Stimulated activated CD4-positive, alpha-beta T cell treated with anti-CD3 and anti-CD28 coated beads, Interleukin-15, amount 100 ng/mL, for 48 hours (primary cell): ENCODE results near the gene KCNH4.
A peak's percentile ranks its signal among the peaks of the same experiment; 100 is the strongest.
"Not testable (repeated sequence)": the region's sequence is repeated elsewhere in the genome, so short reads cannot be mapped to it uniquely, and the experiment has no call there.

Experiments
- DNase-seq, 2 donors: peaks; one replicate each; pipeline ENCODE4 v3.0.0-alpha.2; 2020; ENCODE audit warnings: low read depth in 2 of 2

KCNH4 gene

DNA sequence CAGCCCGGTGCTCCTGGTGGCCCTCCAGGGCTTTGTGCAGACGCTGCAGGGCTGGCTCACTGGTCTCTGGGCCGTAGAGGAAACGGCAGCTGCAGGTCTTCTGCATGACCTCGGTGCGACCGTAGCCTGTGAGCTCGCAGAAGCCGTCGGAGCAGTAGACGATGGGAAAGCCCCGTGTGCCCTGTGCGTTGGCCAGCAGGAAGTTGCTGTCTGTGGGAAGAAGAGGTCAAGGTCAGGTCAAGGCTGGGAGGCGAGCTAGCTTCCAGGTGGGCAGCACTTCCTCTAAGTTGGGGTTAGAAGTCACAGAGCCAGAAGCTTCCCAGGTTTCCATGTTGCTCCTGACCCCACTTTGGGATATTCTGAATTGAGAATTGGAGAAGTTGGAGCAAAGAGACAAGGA is 2.1 kb downstream of the KCNH4 start:
- no peak for DNase-seq

DNA sequence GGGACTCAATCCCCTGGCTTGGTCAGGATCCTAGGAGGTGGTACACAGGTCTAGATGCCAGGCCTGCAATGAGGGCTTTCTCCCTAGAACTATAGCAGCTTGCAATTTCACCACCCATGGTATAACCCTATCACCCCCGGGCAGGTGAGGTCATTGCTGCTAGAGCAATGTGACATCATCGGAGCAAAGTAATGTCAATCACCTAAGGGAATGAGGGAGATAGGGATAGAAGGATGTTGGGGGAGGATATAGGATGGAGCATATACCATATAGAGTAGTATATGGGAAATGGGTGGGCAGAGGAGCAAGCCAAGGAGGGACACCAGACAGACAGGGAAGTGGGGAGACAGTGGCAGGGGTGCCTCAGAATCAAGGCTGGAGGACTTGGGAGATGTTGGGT is 3.3 kb downstream of the KCNH4 start:
- no peak for DNase-seq

GRCh38 chr17:42174126-42174783 is 6.7 kb downstream of the KCNH4 start:
- DNase-seq: no peak

GRCh38 chr17:42171831-42172230 is 9.1 kb downstream of the KCNH4 start:
- no peak for DNase-seq

DNA sequence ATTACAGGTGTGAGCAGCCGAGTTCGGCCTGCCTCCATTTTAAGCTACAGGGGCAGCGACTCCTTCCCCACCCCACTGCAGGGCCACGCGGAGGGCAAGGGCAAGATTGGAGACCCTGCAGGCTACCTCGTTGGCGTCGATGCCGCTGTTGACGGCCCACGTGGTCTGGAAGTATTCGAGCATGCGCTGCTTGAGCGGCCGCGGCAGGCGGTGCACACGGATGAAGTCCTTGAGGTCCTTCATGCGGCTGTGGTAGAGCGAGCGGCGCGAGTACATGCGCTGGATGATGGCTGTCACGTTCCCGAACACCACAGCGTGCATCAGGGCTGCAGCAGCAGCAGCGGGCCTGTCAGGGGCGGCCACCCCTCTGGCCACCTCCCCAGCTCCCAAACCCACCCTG is 11.6 kb downstream of the KCNH4 start:
- no peak for DNase-seq

- DNase-seq: no peak
Measured at GRCh38 chr17:42167807-42168206, 13.1 kb downstream of the KCNH4 start.

- DNase-seq: no peak
Measured at GRCh38 chr17:42166196-42166763, 14.7 kb downstream of the KCNH4 start.

- no peak for DNase-seq
Measured at GRCh38 chr17:42165751-42166150, 15.2 kb downstream of the KCNH4 start.

GRCh38 chr17:42163696-42164407 is 17.1 kb downstream of the KCNH4 start:
- DNase-seq: no peak

GRCh38 chr17:42163113-42163512 is 17.8 kb downstream of the KCNH4 start:
- peak in 1 of 2 donors; percentile 49 for DNase-seq

- DNase-seq: no peak
Measured at GRCh38 chr17:42160531-42160910, 20.4 kb downstream of the KCNH4 start.

DNA sequence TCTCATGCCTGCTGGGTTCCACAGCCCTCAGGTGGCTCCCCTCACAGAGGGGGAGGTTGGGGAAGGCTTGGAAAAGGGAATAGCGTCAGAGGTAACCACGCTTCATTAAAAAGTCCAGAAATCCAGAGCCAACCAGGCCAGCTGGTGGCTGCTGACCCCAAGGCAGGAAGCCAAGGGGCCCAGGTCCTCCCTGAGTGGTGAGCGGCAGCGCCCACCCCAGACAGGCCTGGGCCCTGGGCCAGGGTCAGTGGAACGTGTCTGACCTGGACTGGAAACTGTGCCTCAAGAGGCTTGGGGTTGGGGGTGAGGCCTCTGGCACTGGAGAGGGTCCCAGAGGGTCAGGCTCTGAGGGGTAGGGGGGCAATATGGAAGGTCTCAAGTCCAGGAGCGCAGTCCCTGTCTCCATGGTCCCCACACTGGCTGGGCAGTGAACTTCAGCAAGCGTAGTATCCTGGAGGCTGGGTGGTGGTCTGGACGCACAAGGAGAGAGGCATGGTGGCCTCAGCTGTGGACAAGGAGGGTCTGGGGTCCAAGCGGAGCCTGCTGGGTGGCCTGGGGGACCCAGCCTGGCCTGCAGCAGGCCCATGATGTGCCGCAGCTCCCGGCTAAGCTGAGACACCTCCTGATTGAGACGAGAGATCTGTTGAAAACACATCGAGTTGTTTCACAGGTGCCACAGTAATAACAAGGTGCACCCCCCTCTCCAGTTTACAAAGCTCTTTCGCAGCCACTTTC is 21.0 kb downstream of the KCNH4 start:
- no peak for DNase-seq

DNA sequence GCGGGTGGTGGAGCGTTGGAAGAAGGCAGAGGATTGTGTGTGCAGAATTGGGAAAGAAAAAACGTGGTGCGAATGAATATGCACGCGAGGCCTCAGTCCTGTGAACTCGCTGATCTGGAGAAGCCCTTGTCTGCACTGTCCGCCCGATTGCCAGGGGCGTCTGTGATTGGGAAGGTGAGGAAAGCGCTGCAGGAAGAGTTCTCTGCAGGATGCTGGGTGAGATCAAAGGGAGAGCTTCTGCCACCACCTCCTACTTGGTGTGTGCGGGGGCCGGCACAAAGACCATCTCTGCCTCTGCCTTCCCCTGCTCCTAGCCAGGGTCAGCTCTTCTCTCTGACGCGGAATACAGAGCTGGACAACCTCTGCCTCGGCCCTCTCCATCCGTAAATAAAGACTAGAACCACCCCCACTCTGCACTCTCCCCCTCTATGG is 25.3 kb downstream of the KCNH4 start:
- DNase-seq: no peak

DNA sequence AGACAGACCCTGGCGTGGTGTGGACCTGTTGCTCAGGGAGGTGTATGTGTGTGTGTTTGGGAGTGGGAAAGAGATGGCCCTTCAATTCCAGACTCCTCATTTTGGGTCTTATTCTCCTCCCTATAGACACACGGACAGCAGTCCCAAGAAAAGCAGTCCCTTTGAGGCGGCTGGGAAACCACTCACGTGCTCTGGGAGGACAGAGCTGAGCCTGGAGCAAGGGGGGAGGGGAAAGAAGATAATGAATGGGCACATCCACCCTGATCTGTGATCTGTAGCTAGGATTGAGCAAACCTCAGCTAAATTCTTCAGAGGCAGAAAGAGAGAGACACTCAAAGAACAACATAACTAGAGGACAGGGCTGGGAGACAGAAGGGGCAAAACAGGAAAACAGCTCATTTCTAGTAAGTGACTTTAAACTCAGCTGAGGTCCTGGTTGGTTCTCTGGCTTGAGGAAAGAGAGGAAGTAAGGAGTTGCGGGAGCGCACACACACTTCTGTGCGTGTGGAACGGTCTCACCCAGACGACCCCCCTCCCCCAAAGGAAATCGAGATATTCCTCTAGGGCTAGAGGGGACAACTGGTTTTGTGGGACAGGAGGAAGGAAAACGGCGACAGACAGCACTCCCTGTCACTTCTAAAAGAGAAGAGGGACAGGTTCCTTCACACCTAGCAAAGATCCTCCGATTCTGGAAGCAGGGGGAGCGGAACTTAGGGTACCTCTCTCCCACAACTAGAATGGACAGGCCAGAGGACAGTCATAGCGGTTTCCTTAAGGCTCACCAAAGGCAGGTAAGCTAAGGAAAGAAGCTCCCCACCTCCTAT is 26.8 kb downstream of the KCNH4 start:
- DNase-seq: no peak

DNA sequence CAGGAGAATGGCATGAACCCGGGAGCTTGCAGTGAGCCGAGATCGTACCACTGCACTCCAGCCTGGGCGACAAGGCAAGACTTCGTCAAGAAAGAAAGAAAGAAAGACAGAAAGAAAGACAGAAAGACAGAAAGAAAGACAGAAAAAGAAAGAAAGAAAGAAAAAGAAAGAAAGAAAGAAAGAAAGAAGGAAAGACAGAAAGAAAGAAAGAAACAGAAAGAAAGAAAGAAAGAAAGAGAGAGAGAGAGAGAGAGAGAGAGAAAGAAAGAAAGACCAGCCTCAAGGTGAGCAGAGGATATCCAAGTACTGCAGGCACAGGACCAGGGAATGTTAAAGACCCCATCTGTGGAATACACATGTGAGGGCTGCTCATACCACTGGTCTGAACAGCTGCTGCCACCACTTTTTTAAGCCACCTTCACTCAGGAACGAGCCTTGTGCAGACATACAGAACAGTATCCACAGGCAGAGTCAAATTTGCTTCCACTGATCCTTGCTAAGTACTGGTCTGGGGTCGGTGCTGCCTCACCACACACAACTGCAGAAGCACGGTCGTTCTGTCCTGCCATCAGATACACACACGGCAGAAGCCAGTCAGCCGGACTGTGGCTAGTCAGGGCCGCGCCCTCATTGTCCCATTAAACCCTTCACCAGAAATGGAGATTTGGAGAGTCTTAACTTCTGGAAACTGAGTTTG is 33.9 kb downstream of the KCNH4 start:
- DNase-seq: no peak

GRCh38 chr17:42143138-42143537 is 37.8 kb downstream of the KCNH4 start:
- not testable (repeated sequence) for DNase-seq

GRCh38 chr17:42142371-42142896 is 38.5 kb downstream of the KCNH4 start:
- no peak for DNase-seq

- DNase-seq: no peak
Measured at GRCh38 chr17:42141382-42141781, 39.6 kb downstream of the KCNH4 start.

DNA sequence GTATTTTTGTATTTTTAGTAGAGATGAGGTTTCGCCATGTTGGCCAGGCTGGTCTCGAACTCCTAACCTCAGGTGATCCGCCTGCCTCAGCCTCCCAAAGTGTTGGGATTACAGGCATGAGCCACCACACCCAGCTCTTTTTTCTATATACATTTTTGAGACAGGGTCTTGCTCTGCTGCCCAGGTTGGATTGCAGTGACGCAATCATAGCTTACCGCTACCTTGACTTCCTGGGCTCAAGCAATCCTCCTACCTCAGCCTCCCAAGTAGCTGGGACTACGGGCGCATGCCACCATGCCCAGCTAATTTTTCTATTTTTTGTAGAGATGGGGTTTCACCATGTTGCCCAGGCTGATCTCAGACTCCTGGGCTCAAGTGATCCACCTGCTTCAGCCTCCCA is 40.3 kb downstream of the KCNH4 start:
- DNase-seq: not testable (repeated sequence)

GRCh38 chr17:42138749-42139492 is 42.0 kb downstream of the KCNH4 start:
- DNase-seq: no peak
